ENCODE data around the gene ENKD1.

ENKD1 gene

GRCh38 chr16:67660564-67661028, 6.0 kb downstream of the ENKD1 start, which contains the start of gene PARD6A:
Gene PARD6A, plus strand, starts transcription at chr16:67660960. Its CDS starts 79 bp downstream, at chr16:67661039.
- H3K4me3 ChIP-seq (ENCODE audit: low read depth, low read length), result peak within 1 kb of the TSS; percentile 79
- peak; percentile 95 for DNase-seq (ENCODE audit: low read depth)
- TF ChIP-seq CTCF (IDR thresholded peaks at IDR 0.05; ENCODE audit: low read depth, low read length, missing control alignments), result no peak

GRCh38 chr16:67659675-67660563, 6.6 kb downstream of the ENKD1 start, which contains the start of gene ACD:
Gene ACD, minus strand, starts transcription at chr16:67660260. Its CDS starts 40 bp downstream, at chr16:67660220.
- TF ChIP-seq CTCF (IDR thresholded peaks at IDR 0.05; ENCODE audit: low read depth, low read length, missing control alignments), result no peak
- peak; percentile 54 for DNase-seq (ENCODE audit: low read depth)

GRCh38 chr16:67658849-67659674, 7.5 kb downstream of the ENKD1 start:
- DNase-seq (ENCODE audit: low read depth), result no peak
- H3K4me3 ChIP-seq (ENCODE audit: low read depth, low read length), result peak overlapping the region; percentile 79
- no peak for TF ChIP-seq CTCF (IDR thresholded peaks at IDR 0.05; ENCODE audit: low read depth, low read length, missing control alignments)

More at GRCh38 chr16:67659675-67660563, 6.6 kb downstream of the ENKD1 start, which contains the start of gene ACD:
- H3K4me3 ChIP-seq (ENCODE audit: low read depth, low read length), result peak within 1 kb of the TSS; percentile 79

- no peak for TF ChIP-seq CTCF (IDR thresholded peaks at IDR 0.05; ENCODE audit: low read depth, low read length, missing control alignments)
- no peak overlapping the region for H3K4me3 ChIP-seq (ENCODE audit: low read depth, low read length)
- no peak for DNase-seq (ENCODE audit: low read depth)
Measured at GRCh38 chr16:67657751-67658518, 8.6 kb downstream of the ENKD1 start.

- DNase-seq (ENCODE audit: low read depth), result no peak
- no peak overlapping the region for H3K4me3 ChIP-seq (ENCODE audit: low read depth, low read length)
- TF ChIP-seq CTCF (IDR thresholded peaks at IDR 0.05; ENCODE audit: low read depth, low read length, missing control alignments), result no peak
Measured at GRCh38 chr16:67657017-67657608, 9.4 kb downstream of the ENKD1 start.

Measured in GM12864 (cell line).